Testis (tissue), 2 donors: ENCODE results near the gene FBN1.

ENCODE experiments used
- POLR2A ChIP-seq: fragments of 450-650 bp; IDR thresholded peaks from one replicate; pipeline ENCODE4 v1.6.1; 2017; ENCODE audit warnings: antibody characterized with exemption, mild to moderate bottlenecking, moderate library complexity
- TF ChIP-seq, protein P1 (sequence below), 3 experiments: fragments of 450-650 bp in 2 of 3; fragments of 200-600 bp in 1 of 3; sonication (generic) in 1 of 3; IDR thresholded peaks; one replicate each; pipeline ENCODE4 v1.5.1; 2016 to 2019; ENCODE audit warnings: antibody characterized with exemption in 3 of 3, mild to moderate bottlenecking in 2 of 3, moderate library complexity in 1 of 3

DNA sequence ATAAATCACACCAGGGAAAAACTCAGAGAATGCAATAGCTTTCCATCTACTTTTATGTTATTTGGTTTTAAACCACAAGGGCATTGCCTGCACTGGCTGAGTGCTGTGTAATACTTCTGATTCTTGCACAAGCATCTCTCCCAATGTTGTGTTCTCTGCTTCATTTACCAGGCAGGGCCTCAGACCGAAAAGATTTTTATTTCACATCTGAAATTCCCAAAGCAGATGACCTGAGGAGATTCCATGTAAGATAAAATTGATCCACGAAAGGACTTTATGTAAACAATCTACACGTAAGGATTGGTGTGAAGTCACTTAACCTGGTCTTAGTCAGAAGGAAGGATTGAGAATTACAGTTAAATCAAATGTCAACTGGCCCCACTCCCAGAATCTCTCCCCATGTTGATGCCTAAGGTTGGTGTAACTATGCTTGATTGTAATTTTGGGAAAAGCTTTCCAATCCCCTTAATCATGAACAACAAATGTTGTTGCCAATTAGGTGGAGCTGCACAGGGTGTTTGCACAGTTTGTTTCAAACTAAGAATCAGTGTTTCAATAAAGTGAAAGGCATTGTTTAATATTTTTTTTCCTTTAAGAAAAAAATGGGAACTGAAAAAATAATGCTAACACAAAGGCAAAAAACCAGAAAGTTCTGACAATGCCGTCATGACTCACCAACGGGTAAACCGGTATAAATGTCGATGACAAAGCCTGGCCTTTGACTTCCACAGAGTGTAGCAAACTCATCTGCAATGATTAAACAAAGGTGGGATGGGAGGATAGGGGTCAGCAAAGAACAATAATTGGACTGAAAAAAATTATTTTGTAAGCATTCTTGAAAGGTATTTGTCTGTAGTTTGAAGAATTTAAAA, 185.7 kb downstream of the FBN1 start:
- TF ChIP-seq POLR2A: no peak
- TF ChIP-seq, protein P1, sequence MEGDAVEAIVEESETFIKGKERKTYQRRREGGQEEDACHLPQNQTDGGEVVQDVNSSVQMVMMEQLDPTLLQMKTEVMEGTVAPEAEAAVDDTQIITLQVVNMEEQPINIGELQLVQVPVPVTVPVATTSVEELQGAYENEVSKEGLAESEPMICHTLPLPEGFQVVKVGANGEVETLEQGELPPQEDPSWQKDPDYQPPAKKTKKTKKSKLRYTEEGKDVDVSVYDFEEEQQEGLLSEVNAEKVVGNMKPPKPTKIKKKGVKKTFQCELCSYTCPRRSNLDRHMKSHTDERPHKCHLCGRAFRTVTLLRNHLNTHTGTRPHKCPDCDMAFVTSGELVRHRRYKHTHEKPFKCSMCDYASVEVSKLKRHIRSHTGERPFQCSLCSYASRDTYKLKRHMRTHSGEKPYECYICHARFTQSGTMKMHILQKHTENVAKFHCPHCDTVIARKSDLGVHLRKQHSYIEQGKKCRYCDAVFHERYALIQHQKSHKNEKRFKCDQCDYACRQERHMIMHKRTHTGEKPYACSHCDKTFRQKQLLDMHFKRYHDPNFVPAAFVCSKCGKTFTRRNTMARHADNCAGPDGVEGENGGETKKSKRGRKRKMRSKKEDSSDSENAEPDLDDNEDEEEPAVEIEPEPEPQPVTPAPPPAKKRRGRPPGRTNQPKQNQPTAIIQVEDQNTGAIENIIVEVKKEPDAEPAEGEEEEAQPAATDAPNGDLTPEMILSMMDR (IDR thresholded peaks at IDR 0.05): no peak
